HG03575 (cell line): ENCODE results near the gene CCDC187.

Experiments
- ATAC-seq: cut with Tn5 transposase; IDR thresholded peaks from one replicate; pipeline ENCODE4 v1.9.1; 2021; ENCODE audit not compliant: unreplicated experiment, insufficient number of reproducible peaks, low FRiP score; ENCODE audit errors: extremely low read depth

CCDC187 gene

DNA sequence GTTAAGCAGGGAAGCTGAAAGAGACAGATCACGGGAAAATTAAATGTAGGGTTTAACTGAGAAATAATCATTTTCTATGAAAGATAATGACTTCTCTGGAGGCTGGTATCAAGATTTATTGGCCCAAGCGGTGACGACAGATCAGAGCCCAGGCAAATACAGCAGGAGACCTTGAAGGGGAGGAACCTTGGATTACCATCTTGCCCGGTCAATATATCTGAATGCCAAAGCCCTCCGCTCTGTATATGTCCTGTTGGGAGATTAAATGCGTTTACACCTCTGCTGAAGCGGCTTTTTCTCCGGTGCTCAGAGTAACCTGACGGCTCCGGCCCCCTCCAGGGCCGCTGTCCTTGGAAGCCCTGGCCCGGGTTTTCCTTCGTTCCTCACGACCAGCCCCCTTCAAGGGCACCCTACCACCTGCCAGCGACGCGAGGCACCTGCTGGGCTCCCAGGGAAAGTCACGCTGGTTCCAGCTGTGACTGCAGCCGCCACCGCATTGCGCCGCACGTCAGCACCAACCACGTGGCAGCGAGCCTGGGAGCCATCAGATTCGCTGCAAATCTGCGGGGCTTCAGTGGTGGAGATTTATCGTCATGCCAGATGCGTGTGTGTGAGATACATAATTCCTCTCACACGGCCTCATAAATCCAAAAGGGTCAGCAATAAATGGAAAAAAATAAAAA lies 53.9 kb downstream of the CCDC187 start:
- no peak for ATAC-seq

DNA sequence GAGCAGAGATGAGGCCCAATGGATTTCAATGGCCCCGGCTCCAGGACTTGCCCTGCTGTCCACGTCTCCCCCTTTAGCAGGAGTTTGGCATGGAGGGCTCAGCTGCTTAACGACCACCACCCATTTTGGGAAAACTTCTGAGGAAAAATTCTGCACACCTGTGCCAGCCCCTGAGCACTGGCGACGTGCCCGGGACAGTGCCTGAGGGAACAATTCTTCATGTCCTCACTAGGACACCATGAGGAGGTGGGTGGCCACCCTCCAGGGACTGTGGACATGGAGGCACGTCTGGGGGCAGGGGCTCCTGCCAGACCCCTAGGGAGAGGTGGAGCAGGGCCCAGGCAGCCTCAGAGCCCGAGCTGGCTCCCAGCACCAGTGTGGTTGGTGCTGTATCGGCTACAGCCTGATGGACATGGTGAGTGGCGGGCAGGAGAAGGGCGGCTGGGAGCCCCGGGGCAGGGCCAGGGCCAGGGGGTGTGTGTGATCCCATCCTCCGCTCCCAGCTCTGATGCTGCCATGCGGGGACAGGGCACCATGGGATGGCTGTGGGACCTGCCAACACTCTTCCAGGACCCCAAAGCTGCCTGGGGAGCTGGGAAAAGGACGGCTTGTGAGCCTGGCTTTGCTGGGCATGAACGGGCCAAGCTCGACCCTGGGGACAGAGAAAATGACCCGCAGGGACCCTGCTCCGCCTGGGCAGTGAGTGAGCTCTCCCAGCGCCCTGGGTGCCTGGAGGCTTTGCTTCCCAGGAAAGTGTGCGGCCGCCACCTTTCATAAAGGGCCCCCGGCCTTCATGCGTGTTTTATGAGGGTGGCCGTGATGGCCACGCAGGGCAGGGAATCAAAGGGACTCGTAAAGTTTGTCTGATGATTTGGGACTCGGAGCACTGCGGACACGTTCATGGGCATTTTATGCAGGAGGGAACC lies 54.7 kb downstream of the CCDC187 start:
- ATAC-seq, result no peak

DNA sequence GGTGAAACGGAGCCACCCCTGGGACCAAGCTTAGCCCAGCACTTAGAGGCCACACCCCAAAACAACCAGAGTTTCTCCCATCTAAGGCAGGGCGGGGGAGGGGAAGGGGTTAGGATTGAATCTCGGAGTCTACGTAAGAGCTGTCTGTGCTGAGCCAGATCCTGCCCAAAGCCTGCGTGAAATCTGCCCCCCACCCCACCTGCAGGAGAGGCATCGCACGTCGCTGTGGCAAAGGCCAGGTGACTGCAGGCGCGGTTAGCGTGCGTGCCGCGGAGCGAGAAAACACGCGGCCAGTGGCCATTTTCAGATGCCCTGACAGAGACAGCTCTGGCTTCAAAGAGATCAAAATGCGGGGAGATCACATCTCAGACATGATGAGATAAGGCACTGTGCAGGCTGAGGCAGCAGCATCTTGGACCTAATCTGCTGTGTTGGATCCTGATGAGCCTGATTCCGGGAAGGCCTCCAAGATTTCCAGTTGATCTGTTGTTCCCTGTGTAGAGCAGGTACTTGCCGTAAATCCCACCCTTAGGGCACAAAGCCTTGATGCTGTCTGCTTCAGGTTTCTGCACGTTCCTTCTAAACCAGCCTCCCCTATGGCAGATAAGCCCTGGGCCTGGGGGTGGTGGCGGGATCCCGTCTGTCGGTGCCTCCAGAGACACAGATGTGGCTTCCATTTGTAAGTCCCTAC lies 55.8 kb downstream of the CCDC187 start:
- ATAC-seq, result no peak

DNA sequence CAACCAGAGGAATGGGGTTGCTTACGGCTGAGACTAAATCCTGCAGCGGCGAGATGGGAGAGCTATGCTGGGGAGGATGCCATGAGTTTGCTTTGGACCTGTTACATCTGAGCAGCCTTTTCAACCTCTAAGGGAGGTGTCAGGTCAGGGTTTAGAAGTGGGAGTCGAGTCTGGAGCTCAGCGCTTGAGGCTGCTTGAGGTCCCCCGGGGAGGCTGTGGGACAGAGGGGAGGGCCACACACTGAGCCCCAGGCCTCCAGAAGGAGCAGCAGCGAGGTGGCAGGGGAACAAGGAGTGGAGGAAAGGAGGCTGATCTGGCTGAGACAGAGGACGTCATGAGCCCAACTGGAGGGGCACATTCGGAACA lies 56.4 kb downstream of the CCDC187 start:
- no peak for ATAC-seq

DNA sequence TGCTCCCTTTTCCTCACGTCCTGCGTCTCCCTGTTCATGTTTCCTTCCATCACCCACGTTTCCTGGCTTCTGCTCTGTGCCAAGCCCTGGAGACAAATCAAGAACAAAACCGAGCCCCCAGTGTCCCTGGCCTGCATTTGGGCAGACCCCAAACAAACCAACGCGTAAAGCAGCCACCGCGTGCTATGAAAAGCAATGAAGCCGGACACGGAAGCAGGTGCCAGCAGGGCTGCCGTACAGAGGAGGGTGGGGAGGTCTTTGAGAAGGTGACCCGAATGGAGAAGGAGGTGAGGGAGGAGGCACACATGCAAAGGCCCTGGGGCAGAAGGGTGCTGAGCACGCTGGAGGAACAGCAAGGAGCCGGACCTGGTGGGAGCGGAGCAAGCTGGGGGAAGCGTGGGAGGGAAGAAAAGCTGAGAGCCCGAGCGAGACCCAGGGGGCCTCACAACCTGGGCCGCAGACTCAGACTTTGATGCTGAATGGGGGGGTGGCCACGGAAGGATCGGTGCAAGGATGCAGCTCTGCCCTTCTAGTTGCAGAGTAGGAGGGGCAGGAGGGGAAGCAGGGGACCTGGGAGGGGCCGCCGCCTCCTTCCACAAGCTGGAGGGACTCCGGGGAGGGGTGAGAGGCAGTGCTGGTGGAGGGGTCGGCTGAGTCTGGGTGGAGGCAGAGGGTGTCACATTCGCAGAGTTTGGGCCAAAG lies 56.9 kb downstream of the CCDC187 start:
- no peak for ATAC-seq

DNA sequence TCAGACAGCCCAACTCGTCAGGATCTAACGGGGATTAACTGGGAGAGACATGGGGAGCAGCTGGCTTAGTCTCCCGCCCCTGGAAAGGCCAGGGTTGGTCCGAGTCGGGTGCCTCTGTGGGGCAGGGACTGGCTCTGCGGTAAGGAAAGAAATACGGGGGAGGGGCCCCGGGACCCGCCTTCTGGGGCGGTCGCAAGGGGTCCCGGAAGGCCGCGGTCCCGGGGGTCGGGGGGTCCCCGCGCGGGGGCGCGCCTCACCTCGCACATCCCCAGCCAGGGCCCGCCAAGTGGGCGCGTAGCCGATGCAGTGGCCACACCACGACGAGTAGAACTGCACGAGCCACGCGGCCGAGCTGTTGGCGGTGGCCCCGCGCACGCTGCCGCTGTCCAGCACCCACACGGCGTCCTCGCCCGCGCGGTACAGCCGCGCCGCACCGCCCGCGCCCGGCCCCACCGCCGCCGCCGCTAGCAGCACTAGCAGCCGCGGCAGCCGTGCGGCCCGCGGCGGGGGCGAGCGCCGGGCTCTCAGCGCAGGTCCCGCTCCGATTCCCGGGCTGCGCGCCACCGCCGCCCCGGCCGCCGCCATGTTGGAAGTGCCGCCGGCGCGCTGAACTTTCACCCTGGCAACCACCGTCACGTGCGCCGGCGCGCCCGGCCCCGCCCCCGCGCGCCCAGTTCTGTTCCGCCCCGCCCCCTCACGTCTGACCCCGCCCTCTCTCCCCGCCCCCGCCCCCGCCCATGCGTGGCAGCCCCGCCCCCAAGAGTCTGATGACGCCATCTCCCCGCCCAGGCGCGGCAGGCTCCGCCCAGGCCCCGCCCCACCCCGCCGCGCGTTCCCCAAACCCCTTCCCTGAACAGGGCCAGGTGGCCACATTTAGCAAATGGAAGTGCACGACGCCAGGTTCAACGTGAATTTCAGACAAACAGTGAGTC lies 58.4 kb downstream of the CCDC187 start, which contains the start of gene QSOX2:
Gene QSOX2, minus strand, starts transcription at position 594 of the 932 bp plus-strand sequence. Its CDS starts 9 bp downstream, at position 585.
- no peak for ATAC-seq

DNA sequence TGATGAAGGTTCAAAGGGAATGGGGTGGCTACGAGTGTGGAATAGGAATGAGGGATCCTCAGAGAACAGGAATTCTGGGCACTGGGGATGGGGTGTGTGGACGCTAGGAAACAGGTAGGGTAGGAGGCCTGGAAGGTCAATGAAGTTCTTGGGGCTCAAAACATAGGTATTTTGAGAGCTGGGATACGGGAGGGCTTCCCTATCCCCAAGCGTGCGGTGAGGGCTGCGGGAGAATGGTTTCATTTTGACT lies 59.0 kb downstream of the CCDC187 start:
- no peak for ATAC-seq

DNA sequence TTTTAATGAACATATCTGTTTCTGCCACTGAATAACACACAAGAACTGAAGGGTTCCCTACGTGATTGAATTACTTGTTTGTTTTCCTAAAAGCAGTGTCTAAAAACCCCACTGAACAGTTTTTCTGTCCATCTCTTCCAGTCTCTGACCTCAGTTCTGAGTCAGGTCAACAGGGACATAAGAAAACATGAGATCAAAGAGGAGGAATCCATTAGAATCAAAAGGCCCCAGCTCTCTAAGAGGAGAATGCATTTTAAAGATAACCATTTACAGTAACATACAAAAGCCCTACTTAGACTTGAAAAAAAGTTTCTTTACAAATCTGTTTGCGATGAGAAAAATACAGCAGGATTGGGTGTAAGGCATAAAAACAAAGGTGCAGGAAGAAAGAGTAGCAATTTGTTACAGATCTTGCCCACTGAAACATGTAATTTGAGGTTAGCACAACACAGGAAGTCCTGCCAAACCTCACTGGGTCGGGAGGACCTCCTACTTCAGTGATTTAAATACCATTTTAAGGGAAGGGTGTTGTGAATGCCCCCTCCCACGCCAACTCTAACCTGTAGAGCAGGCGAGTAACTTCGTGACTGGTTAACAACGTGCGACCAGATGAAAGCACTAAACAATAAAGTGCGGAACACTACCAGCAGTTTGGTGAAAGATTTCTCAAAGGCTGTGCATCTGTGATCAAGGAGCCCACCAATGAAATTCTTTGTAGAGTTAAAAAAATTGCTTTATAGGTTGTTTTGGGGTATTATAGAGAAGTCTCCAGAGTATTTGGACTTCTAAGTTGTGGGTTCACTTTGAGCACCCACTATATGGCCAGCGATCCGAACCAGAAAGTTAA lies 59.5 kb downstream of the CCDC187 start:
- ATAC-seq, result no peak

DNA sequence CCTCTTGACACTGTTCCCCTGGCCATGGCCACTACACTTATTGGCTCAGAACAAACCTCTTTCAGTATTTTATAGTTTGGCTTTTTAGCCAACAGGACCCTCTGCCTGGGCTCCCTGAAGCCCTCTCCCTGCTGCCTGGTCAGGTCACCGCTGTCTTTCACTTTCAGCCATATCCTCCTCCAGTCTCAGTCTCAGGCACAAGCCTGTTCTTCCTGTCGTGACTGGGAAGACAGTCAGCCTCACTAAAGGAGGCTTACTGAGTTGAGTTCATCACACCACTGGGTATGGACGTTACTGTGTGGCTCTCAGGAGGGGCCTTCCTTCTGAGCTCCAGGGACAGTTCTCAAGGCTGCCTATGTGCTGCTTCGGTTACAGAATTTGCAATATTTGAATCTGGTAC lies 60.3 kb downstream of the CCDC187 start:
- no peak for ATAC-seq

DNA sequence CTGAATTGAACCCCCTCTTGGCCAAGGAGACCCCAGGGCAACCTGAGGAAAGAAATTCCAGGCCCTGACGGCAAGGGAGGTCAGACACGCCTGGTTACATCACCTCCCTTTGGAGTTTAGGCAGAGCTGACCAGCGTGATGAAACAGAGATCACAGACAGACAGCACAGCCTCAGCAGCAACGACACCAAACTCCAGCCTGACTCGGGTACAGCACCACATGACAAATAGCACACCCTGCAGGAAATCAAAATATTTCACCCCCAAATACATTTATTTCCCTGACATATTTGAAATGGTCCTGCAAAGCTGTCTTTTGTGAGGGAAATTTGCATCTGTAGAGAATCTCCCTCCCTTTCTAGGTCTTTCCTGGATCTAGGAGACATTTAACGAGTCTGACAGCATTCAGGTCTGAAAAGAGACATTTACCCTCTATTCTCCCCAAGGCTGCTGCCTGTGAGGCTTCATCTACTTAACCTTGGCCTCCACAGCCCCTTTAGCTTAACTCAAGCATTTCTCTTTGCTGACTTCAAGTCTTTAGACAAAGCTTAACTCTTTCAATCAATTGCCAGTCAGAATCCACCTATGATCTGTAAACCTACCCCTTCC lies 60.9 kb downstream of the CCDC187 start:
- no peak for ATAC-seq

DNA sequence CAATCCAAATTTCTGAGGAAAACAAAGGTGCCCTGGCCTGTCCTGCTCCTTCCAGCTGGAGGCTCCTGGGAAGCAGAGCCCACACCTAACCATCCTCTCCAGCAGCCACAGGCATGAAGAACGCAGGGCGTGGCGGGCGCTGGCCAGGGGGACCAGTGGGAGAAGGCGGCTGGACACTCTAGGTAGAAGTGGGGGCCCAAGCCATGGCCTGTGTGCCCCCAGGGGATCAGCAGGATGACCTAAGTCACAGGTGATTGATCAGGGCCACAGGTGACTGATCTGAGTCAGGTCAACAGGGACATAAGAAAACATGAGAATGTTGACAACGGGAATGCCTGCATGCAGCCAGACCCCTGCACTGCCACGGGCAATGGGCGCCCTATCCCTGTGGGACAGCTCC lies 61.6 kb downstream of the CCDC187 start:
- ATAC-seq, result no peak

DNA sequence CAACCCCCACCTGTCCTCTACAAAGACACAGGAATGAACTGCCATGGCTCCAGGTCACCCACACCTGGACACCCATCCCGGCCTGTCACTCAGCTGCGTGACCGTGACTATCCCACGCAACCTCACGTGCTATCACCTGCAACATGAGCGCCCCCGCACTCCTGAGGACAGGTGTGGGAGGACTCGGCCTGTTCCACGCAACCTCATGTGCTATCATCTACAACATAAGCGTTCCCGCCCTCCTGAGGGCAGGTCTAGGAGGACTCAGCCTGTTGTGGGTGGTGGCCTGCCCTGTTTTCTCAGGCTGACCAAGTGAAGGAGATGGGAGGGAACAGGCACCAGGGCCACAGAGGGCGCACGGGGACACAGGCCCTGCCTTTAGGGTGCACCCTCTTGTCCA lies 62.4 kb downstream of the CCDC187 start:
- no peak for ATAC-seq

DNA sequence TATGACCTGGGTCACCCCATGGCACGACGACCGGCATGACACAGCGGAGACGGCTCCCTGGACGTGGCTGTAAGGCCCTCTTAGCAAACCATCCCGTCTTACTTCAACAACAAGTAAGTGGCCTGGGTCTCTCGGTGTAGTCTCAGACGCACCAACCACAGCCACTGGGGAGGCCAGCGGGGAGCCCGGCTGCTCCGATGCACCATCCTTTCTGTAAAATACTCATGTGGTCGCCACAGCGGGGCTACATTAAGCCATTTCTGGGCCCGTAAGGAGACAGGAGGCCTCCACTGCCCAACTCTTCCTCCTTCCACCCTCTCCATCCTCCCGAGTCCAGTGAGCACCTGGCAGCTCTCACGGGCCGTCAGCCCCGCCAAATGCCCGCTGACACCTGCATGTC lies 63.0 kb downstream of the CCDC187 start:
- ATAC-seq, result no peak

DNA sequence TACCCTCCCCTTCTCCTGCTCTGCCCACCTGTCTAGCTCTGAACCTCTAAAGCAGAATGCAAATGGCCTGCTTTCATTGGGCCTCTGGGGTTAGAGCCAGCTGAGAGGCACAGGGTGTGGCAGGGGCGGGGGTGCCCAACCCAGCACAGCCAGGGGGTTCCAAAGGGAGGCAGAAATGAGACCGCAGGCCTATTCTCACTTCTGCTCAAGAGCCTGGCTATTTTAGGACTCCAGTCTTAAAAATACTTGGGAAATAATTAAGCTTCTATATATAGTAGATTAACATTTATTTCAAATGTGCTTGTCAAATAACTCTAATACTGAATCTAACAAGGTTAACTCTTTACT lies 63.9 kb downstream of the CCDC187 start:
- ATAC-seq, result no peak

DNA sequence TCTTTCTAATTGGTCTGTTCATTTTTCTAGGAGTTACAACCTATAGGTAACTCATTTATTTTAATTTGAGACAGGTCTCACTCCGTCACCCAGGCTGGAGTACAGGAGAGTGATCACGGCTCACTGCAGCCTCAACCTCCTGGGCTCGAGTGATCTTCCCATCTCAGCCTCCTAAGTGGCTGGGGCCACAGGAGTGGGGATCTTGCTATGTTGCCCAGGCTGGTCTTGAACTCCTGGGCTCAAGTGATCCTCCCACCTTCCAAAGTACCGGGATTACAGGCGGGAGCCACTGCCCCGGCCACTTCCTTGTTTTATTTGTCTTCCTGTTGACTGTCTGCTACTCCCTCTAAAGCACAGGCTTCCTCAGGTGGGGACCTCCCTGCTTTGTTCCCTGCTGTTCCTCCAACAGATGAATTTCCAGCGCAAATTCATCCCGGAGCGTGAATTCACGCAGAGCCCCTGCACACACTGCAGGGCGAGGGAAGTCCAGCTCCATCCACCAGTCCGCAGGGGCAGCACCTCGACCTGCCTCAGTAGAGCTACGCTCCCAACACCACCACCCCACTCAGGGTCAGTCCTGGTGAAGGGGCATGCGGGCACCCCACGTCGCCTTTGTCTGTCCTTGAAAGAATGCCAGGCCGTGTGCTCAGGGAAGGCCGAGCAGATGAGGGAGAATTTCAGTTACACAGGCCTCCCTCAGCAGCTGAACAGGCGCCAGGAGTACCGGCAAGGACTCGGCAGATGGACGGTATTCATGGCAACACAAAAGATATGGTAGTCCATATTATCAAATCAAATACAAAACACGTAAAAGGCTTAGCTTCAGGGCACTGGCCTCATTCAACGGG lies 64.5 kb downstream of the CCDC187 start:
- no peak for ATAC-seq

DNA sequence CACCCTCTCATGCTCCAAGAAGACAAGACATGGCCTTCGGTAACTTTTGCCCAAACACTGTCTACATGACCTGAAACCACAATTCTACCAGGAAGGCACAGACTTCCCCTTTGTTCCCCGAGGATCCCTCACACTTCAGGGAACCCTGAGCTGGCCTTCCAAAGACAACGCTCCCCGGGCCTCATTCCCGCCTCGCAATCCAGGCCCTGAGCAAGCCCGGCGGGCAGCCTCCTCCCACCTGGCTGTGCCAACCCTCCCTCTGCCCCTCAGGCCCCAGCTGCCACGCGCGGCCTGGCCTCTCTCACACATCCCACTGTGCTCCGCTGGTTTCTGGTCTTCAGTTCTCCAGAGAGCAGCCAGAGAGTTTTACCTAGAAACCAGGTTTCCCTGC lies 65.6 kb downstream of the CCDC187 start:
- no peak for ATAC-seq
